K562 (cell line): ENCODE data around the gene LGR6. TPM values are rescaled to one million over a fixed set of nuclear protein-coding genes. Genes with fewer than 3 reads are reported as not detected.
A peak's percentile ranks its signal among the peaks of the same experiment; 100 is the strongest.

Experiments
- CBFA2T2 ChIP-seq: fragments of 450-650 bp; conservative IDR thresholded peaks from 2 replicates; pipeline ENCODE4 v1.6.1; 2017; ENCODE audit warnings: mild to moderate bottlenecking
- CTCFL ChIP-seq: IDR thresholded peaks from 2 replicates; pipeline ENCODE4 v1.6.1; 2011; ENCODE audit warnings: borderline replicate concordance, low read depth, mild to moderate bottlenecking, moderate library complexity, low read length; ENCODE audit not compliant: insufficient read depth, poor library complexity, severe bottlenecking
- HMGXB4 ChIP-seq: sonication (generic); formaldehyde crosslinking; IDR thresholded peaks from 2 replicates; pipeline ENCODE4 v1.8.1; 2023; ENCODE audit warnings: mild to moderate bottlenecking, missing genetic modification reagents
- ID3 ChIP-seq, 2 experiments: fragments of 250-450 bp in 1 of 2; fragments of 450-650 bp in 1 of 2; sonication (Bioruptor Pico) in 1 of 2; IDR thresholded peaks; 2 replicates each; pipeline versions ENCODE4 v1.6.1 to v1.8.0; 2016 to 2021; ENCODE audit warnings: mild to moderate bottlenecking in 2 of 2, moderate library complexity in 2 of 2, missing compliant biosample characterization in 1 of 2, missing genetic modification characterization in 1 of 2
- JUND ChIP-seq, 2 experiments: IDR thresholded peaks; 2 replicates in 1 of 2; 3 replicates in 1 of 2; pipeline ENCODE4 v1.6.1; 2011; ENCODE audit warnings: borderline replicate concordance in 2 of 2, low read depth in 2 of 2, low read length in 2 of 2, improper control_type of control experiment in 1 of 2, missing biosample characterization in 1 of 2, missing genetic modification characterization in 1 of 2, missing genetic modification reagents in 1 of 2
- KAT8 ChIP-seq: fragments of 450-650 bp; IDR thresholded peaks from 2 replicates; pipeline ENCODE4 v1.6.1; 2016; ENCODE audit warnings: low read depth, mild to moderate bottlenecking
- MITF ChIP-seq: IDR thresholded peaks from 2 replicates; pipeline ENCODE4 v1.6.1; 2014; ENCODE audit warnings: antibody characterized with exemption
- SMAD2 ChIP-seq: fragments of 150-350 bp; IDR thresholded peaks from 2 replicates; pipeline ENCODE4 v1.6.1; 2014; ENCODE audit warnings: low read depth, mild to moderate bottlenecking, low read length
- SNIP1 ChIP-seq: fragments of 450-650 bp; IDR thresholded peaks from 2 replicates; pipeline ENCODE4 v1.7.1; 2017; ENCODE audit warnings: low read depth, mild to moderate bottlenecking
- ZC3H8 ChIP-seq: fragments of 450-650 bp; IDR thresholded peaks from 2 replicates; pipeline ENCODE4 v1.6.1; 2017
- ZNF134 ChIP-seq: fragments of 250-450 bp; sonication (Bioruptor Pico); conservative IDR thresholded peaks from 2 replicates; pipeline ENCODE4 v1.4.0; 2020
- ZNF165 ChIP-seq: fragments of 250-450 bp; sonication (Bioruptor Pico); IDR thresholded peaks from 2 replicates; pipeline ENCODE4 v1.4.0; 2020; ENCODE audit warnings: borderline replicate concordance
- polyA plus RNA-seq, 8 experiments: library from polyadenylated mRNA; depleted of rRNA in 4 of 8; stranded (reverse) in 5 of 8; unstranded in 3 of 8; fragments of >200 nt; fragmentation: Nextera tagmentation in 2 of 8; fragmentation: Illumina TruSeq in 1 of 8; extraction: Ambion mirVana in 2 of 8; extraction: Trizol in 1 of 8; gene quantifications; 2 replicates each; pipeline versions ENCODE4 v1.2.1 to v1.2.3, GENCODE V29; 2011 to 2014; ENCODE audit warnings: inconsistent platforms in 1 of 8, missing spikeins in 1 of 8
- total RNA-seq, 7 experiments: library from RNA; depleted of rRNA in 6 of 7; stranded (reverse); fragments of >200 nt in 6 of 7; fragmentation: Illumina TruSeq in 2 of 7; extraction: Trizol in 2 of 7; gene quantifications; 2 replicates each; pipeline versions ENCODE4 v1.2.1 to v1.2.3, GENCODE V29; 2011 to 2021; ENCODE audit warnings: low replicate concordance in 1 of 7

LGR6 gene
- total and polyA plus RNA-seq, 9 of the 15 experiments (the other 6 are each of a cell fraction or from before 2014, with no cell fraction given): 0.01 to 0.54 (median 0.17) TPM; not detected in 1

GRCh38 chr1:202158810-202159533 lies 34.6 kb upstream of the LGR6 start (continued):
- TF ChIP-seq CTCFL (peak; percentile 50), MITF (no peak; the same call in 1 of the 2 replicates), HMGXB4 (CRISPR knock-in tag) (no peak), SNIP1 (no peak), ID3 (CRISPR knock-in tag; IDR thresholded peaks at IDR 0.05) (no peak), ID3 (tag; IDR thresholded peaks at IDR 0.05) (0 out of 2 replicates have a peak, but pooled peaks have one; percentile 22), KAT8 (no peak), SMAD2 (no peak), JUND (IDR thresholded peaks at IDR 0.05; ENCODE audit: borderline replicate concordance, low read depth, low read length) (peak; percentile 47; the same call in 1 of the 2 replicates), JUND (tag; IDR thresholded peaks at IDR 0.05; ENCODE audit: borderline replicate concordance, low read depth, low read length) (no peak; the same call in 2 of the 3 replicates), ZNF134 (CRISPR knock-in tag) (no peak), ZNF165 (CRISPR knock-in tag) (no peak), CBFA2T2 (no peak), ZC3H8 (no peak)
